ENCODE measurements around the gene CUL4A.

GRCh38 chr13:113293686-113294085 lies 84.3 kb downstream of the CUL4A start:
- TF ChIP-seq CTCF (IDR thresholded peaks at IDR 0.05; ENCODE audit: poor library complexity) (no peak), EZH2 (IDR thresholded peaks at IDR 0.05; ENCODE audit: borderline replicate concordance) (no peak)
